ENCODE results near the gene PTPN2. TPM values are rescaled to one million over a fixed set of nuclear protein-coding genes. Genes with fewer than 3 reads are reported as not detected.

PTPN2 gene
- total and polyA plus RNA-seq, 12 donors = 13.1 to 60.4 (median 31.2) TPM

DNA sequence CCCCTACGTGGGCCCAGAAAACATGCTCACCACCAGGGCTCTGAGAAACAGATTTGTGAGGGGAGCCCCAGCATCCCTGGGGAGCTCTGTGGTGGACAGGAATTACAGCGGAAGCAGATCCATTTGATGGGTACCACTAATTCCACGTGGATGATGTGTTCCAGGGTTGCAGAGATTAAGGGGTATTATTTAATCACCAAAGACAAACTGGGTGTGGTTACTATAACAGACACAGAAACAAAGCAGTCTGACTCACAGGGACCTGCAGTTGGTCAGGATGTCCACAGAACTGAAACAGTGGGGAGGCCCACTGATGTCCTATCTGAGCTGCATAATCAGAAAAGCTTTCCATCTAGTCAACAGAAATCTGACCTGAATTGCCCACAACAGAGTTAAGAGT lies 115.4 kb downstream of the PTPN2 start:
- DNase-seq = peak in 1 of 7 donors; percentile 33
- H3K4me1 ChIP-seq (replicated peaks in 1 of 2) = no peaks in the 10 kb centered on the region
- TF ChIP-seq POLR2A (IDR thresholded peaks at IDR 0.05) = no peak
- TF ChIP-seq, protein P1, sequence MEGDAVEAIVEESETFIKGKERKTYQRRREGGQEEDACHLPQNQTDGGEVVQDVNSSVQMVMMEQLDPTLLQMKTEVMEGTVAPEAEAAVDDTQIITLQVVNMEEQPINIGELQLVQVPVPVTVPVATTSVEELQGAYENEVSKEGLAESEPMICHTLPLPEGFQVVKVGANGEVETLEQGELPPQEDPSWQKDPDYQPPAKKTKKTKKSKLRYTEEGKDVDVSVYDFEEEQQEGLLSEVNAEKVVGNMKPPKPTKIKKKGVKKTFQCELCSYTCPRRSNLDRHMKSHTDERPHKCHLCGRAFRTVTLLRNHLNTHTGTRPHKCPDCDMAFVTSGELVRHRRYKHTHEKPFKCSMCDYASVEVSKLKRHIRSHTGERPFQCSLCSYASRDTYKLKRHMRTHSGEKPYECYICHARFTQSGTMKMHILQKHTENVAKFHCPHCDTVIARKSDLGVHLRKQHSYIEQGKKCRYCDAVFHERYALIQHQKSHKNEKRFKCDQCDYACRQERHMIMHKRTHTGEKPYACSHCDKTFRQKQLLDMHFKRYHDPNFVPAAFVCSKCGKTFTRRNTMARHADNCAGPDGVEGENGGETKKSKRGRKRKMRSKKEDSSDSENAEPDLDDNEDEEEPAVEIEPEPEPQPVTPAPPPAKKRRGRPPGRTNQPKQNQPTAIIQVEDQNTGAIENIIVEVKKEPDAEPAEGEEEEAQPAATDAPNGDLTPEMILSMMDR (IDR thresholded peaks at IDR 0.05) = no peak
- intact Hi-C loops (cut with DNase I) = no loop called here
- no peak overlapping the region for H3K4me3 ChIP-seq
- WGBS, 4 donors = 81 to 87% (median 85%) methylated on average over 3 of the region's 3 CpGs
- H3K9me3 ChIP-seq (replicated peaks in 1 of 3) = no peaks in the 10 kb centered on the region
- H3K27me3 ChIP-seq = no peaks in the 10 kb centered on the region
- no peak overlapping the region for H3K27ac ChIP-seq
- H3K36me3 ChIP-seq (replicated peaks in 1 of 2) = no peaks in the 10 kb centered on the region

DNA sequence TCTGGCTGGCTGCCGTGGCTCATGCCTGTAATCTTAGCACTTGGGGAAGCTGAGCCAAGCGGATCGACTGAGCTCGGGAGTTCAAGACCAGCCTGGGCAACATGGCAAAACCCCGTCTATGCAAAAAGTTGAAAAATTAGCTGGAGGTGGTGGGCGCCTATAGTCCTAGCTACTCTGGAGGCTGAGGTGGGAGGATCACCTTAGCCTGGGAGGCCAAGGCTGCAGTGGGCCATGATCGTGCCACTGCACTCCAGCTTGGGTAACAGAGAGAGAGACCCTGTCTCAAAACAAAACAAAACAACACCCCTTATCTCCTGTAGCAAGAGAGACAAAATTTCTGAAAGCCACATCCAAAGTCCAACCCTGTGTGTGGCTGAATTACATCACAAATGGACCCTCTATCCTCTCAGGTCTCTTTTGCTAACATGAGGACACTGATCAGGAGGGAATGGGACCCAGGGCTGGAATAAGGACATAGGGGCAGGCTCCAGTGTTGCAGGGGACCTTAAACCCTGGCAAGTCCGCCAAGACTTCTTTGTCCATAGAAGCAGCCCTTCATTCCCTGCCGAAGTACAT lies 116.4 kb downstream of the PTPN2 start:
- TF ChIP-seq, protein P1 (IDR thresholded peaks at IDR 0.05) = no peak
- no peak for TF ChIP-seq POLR2A (IDR thresholded peaks at IDR 0.05)
- intact Hi-C loops (cut with DNase I) = no loop called here

DNA sequence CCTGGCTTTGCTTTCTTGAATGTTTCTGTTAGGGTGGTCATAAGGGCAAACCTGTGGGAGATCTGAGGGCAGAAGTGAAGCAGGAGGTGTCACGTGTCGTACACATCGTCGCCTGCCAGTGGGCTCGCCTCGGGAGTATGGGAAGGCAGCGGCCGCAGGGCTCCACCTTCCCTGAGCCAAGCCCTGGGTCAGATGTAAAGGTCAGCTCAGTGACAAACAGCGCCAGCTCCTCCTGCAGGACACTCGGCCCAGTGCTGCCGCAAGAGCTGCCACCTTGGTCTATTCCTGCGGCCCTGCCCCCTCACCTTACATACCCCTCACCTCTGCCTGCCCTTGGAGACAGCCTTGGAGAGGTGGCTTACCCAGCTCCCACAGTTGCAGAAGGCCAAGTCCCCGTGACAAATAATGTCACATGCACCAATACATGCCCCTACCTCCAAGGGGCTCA lies 117.0 kb downstream of the PTPN2 start:
- H3K4me1 ChIP-seq (replicated peaks in 1 of 2) = no peaks in the 10 kb centered on the region
- H3K9me3 ChIP-seq (replicated peaks in 1 of 3) = no peaks in the 10 kb centered on the region
- no peaks in the 10 kb centered on the region for H3K27me3 ChIP-seq
- no peaks in the 10 kb centered on the region for H3K36me3 ChIP-seq (replicated peaks in 1 of 2)
- WGBS, 4 donors = 36 to 57% (median 45%) methylated on average over 9 to 13 of the region's 13 CpGs
- intact Hi-C loops (cut with DNase I) = no loop called here
- no peak overlapping the region for H3K27ac ChIP-seq
- peak in 3 of 7 donors; percentile 16 to 38 (median 23) for DNase-seq
- no peak overlapping the region for H3K4me3 ChIP-seq
- TF ChIP-seq, protein P1 (IDR thresholded peaks at IDR 0.05) = peak in 3 of 6 experiments; percentile 12 to 19 (median 17)
- TF ChIP-seq POLR2A (IDR thresholded peaks at IDR 0.05) = no peak

More for the DNA sequence above, 116.4 kb downstream of the PTPN2 start:
- Histone ChIP-seq H3K36me3 (replicated peaks in 1 of 2) (no peaks in the 10 kb centered on the region), H3K9me3 (replicated peaks in 1 of 3) (no peaks in the 10 kb centered on the region), H3K4me1 (replicated peaks in 1 of 2) (no peaks in the 10 kb centered on the region), H3K27me3 (no peaks in the 10 kb centered on the region), H3K27ac (no peak overlapping the region), H3K4me3 (no peak overlapping the region)
- 85 to 91% (median 90%) methylated on average over 8 to 9 of the region's 9 CpGs for WGBS, 4 donors
- DNase-seq = no peak

DNA sequence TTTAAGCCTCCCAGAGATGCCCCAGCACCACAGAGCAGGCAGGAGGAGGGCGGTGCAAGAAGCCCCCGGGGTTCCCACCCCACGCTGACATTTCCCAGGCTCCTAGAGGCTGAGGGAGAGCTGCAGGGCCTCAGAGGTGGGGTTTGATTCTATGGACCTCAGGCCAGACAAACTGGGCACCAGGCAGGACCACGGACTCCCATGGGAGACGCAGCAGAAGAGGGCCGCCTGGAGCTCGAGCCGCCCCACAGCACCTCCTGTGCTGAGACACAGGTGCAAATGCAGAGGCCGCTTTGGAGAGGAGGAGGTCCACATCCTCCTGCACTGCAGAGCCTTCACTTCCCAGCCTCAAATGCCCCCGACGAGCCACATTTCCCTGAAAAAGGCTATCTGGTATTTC lies 118.5 kb downstream of the PTPN2 start:
- WGBS, 4 donors = 86 to 93% (median 90%) methylated on average over 5 to 11 of the region's 11 CpGs
- intact Hi-C loops (cut with DNase I) = no loop called here
- Histone ChIP-seq H3K4me3 (no peak overlapping the region), H3K36me3 (replicated peaks in 1 of 2) (no peaks in the 10 kb centered on the region), H3K4me1 (replicated peaks in 1 of 2) (no peaks in the 10 kb centered on the region), H3K9me3 (replicated peaks in 1 of 3) (no peaks in the 10 kb centered on the region), H3K27ac (no peak overlapping the region), H3K27me3 (no peaks in the 10 kb centered on the region)
- no peak for DNase-seq
- no peak for TF ChIP-seq POLR2A (IDR thresholded peaks at IDR 0.05)
- TF ChIP-seq, protein P1 (IDR thresholded peaks at IDR 0.05) = no peak
